GM13976 (cell line): ENCODE results near the gene PTPN3.
"Not testable (repeated sequence)": the region's sequence is repeated elsewhere in the genome, so short reads cannot be mapped to it uniquely, and the experiment has no call there.

Experiments
- DNase-seq: peaks from one replicate; pipeline ENCODE4 v3.0.0; 2012; ENCODE audit warnings: low spot score
- in situ Hi-C: fragments of 300-500 bp; cut with MboI; formaldehyde crosslinking; loops from one replicate; pipeline ENCODE4 v1.12.0; 2022; ENCODE audit warnings: low sequenced_read_pairs, mixed read lengths, inconsistent platforms; ENCODE audit not compliant: unreplicated experiment
- TF ChIP-seq, protein P1 (sequence below): IDR thresholded peaks from 2 replicates; pipeline ENCODE4 v1.5.1; 2012; ENCODE audit warnings: borderline replicate concordance, mild to moderate bottlenecking; ENCODE audit not compliant: insufficient read depth; ENCODE audit errors: extremely low read depth, missing control alignments, control extremely low read depth

The PTPN3 gene, protein sequence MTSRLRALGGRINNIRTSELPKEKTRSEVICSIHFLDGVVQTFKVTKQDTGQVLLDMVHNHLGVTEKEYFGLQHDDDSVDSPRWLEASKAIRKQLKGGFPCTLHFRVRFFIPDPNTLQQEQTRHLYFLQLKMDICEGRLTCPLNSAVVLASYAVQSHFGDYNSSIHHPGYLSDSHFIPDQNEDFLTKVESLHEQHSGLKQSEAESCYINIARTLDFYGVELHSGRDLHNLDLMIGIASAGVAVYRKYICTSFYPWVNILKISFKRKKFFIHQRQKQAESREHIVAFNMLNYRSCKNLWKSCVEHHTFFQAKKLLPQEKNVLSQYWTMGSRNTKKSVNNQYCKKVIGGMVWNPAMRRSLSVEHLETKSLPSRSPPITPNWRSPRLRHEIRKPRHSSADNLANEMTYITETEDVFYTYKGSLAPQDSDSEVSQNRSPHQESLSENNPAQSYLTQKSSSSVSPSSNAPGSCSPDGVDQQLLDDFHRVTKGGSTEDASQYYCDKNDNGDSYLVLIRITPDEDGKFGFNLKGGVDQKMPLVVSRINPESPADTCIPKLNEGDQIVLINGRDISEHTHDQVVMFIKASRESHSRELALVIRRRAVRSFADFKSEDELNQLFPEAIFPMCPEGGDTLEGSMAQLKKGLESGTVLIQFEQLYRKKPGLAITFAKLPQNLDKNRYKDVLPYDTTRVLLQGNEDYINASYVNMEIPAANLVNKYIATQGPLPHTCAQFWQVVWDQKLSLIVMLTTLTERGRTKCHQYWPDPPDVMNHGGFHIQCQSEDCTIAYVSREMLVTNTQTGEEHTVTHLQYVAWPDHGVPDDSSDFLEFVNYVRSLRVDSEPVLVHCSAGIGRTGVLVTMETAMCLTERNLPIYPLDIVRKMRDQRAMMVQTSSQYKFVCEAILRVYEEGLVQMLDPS

DNA sequence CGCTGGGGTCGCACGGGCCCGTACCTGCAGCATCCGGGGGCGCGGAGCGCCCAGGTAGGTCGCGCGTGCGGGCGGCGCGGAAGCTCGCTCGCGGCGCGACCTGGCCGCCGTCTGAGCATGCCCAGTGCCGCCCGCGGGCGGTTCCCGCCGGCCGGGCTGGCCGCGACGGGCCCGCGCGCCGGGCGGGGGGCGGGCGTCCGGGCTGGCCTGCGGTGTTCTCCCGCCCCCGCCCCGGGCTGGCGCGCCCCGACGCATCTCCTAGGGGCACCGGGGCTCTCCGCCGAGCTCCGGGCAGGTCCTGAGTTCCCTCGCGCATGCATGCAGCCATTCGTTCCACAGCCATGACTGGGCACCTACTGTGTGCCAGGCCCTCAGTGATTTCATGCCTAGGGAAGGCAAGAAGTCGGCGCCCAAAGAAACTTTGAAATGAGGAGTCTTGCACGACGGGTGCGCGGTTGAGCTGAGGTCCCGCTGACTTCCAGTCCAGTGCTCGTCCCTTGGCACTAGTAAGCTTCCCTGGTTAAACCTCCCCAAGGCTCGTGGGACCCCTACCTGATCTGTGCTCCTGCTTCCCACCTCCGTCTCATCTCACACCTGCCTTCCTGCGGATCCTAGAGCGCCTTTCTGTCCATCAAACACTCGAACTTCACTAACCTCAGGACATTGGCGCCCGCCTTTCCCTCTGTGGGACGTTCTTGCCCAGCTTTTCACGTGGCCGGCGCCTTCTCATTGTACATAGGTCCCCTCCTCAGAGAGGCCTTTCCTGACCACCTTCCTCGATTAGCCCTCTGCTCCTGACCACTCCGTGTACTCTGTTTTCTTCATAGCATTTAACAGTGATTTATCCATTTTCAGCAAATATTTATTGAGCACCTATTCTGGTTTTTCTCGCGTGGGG is at the start of gene PTPN3:
TSS of gene PTPN3 (minus strand) at position 113 of the 898 bp plus-strand sequence. CDS start 34,873 bp downstream, outside the sequence.
- TF ChIP-seq, protein P1, sequence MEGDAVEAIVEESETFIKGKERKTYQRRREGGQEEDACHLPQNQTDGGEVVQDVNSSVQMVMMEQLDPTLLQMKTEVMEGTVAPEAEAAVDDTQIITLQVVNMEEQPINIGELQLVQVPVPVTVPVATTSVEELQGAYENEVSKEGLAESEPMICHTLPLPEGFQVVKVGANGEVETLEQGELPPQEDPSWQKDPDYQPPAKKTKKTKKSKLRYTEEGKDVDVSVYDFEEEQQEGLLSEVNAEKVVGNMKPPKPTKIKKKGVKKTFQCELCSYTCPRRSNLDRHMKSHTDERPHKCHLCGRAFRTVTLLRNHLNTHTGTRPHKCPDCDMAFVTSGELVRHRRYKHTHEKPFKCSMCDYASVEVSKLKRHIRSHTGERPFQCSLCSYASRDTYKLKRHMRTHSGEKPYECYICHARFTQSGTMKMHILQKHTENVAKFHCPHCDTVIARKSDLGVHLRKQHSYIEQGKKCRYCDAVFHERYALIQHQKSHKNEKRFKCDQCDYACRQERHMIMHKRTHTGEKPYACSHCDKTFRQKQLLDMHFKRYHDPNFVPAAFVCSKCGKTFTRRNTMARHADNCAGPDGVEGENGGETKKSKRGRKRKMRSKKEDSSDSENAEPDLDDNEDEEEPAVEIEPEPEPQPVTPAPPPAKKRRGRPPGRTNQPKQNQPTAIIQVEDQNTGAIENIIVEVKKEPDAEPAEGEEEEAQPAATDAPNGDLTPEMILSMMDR: no peak

DNA sequence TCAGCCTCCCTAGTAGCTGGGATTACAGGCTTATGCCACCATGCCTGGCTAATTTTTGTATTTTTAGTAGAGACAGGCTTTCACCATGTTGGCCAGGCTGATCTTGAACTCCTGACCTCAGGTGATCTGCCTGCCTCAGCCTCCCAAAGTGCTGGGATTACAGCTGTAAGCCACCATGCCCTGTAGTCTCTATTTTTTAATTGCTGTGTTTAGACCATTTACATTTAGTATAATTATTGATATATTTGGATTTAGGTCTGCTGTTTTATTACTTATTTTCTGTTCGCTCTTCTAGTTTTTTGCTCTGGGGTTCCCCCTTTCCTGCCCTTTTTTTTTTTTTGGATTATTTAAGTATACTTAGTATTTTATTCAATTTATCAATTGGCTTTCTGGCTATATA is 46.8 kb upstream of the PTPN3 start:
- in situ Hi-C loops, DNase-seq: not testable (repeated sequence)

More for the DNA sequence above, at the start of gene PTPN3:
- peak; percentile 47 for DNase-seq
- in situ Hi-C loops: no loop called here

DNA sequence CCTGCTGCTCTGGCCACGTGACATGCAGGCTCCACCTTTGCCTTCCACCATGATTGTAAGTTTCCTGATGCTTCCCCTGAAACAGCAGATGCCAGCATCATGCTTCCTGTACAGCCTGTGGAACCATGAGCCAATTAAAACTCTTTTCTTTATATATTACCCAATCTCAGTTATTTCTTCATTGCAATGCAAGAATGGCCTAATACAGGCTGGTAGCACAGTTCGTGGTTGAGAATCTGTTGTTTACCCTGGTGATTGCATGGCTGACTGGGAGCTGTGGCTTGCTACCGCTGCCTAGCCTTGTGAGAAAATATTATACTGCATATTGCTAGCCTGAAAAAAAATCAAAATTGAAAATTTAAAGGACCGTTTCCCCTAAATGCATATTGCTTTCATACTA is 44.8 kb upstream of the PTPN3 start:
- TF ChIP-seq, protein P1: no peak
- no peak for DNase-seq
- in situ Hi-C loops: no loop called here

DNA sequence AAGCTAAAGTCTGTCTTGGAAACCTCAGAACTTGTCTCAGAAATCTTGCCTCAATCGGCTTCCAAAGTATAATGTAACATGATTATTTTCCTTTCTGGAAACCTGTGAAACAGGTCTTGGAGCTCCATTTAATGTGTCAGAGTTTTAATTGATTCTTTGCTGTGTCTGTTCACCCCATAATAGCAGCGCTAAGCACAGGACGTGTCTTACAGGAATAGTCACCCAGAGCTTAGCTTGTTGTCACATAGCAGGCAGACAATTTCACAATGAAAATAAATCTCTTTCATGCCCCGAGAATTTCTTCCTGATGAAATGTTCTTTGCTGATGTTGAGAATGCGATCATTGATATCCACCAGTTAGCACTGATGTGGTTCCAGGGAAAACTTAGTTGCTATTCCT is 40.2 kb upstream of the PTPN3 start:
- DNase-seq: no peak

DNA sequence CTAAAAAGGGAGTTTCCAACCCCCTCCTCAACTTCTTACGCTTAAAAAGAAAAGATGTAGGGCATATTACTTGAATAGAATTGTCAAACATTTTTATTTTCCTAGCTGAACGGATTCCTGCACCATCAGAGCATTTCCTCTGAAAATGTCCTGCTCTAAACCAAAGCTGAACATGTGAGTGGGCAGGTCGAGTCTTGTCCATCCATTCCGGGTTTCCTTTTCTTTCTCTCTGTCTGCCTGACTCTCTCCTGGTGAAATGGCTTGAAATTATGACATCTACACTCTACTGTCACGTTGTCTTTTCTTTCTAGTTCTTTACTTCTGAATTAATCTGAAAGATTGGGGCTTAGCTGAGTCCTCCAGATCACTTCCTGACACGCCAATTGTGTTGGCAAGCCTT is 39.2 kb upstream of the PTPN3 start:
- in situ Hi-C loops: no loop called here
- DNase-seq: no peak
- TF ChIP-seq, protein P1: no peak

More for the DNA sequence above, 40.2 kb upstream of the PTPN3 start:
- in situ Hi-C loops: no loop called here
- TF ChIP-seq, protein P1: no peak

DNA sequence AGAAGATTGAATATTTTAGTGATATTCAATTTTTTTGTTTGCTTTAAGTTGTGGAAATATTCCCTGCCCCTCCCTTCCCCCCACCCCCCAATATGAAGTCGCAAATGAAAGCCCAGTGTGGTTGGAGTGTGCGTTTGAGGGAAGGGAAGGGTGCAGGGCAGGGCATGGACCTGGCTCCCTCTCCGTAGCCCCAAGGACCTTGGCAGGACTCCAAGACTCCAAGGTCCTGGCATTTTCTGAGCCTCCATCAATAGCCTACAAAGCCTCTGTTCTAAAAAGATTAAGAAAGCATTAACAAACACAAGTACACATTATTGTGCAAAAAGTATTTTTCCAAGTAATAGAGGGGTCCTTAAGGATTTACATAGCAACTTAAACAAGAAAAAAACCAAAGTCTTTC is 38.8 kb upstream of the PTPN3 start:
- DNase-seq: no peak
- in situ Hi-C loops: no loop called here
- TF ChIP-seq, protein P1: no peak
